BJ (cell line): Measurements from ENCODE around the gene SLC2A5. TPM values are rescaled to one million over a fixed set of nuclear protein-coding genes. Genes with fewer than 3 reads are reported as not detected.

Source experiments
- CTCF ChIA-PET: fragments of 350-600 bp; formaldehyde crosslinking; extraction: SDS; loops from one replicate; lab custom pipeline; 2021; ENCODE audit warnings: antibody characterized with exemption, inconsistent platforms; lab: Yijun Ruan, JAX
- POLR2A ChIA-PET: fragments of 300-600 bp; sonication (Branson Sonifier 250); formaldehyde crosslinking; extraction: SDS; loops from one replicate; lab custom pipeline; 2021; ENCODE audit warnings: antibody characterized with exemption; lab: Charles Lee
- DNase-seq: peaks from one replicate; pipeline ENCODE4 v3.0.0-alpha.2; 2011; ENCODE audit warnings: low read depth
- H3K27me3 ChIP-seq: 2 replicates; pipeline ENCODE4 v1.6.0; 2011; ENCODE audit warnings: low read length; ENCODE audit not compliant: control insufficient read depth, insufficient read depth
- H3K36me3 ChIP-seq: 2 replicates; pipeline ENCODE4 v1.5.1; 2011; ENCODE audit warnings: low read length; ENCODE audit not compliant: control insufficient read depth, insufficient read depth
- H3K4me3 ChIP-seq: 2 replicates; pipeline ENCODE4 v1.5.1; 2011; ENCODE audit warnings: low read depth, mild to moderate bottlenecking, control low read depth, low read length
- CTCF ChIP-seq: IDR thresholded peaks from 2 replicates; pipeline ENCODE4 v1.5.1; 2011; ENCODE audit warnings: low read depth, mild to moderate bottlenecking, control low read depth, inconsistent platforms, low read length, moderate library complexity; ENCODE audit not compliant: insufficient read depth
- polyA plus RNA-seq: library from polyadenylated mRNA; depleted of rRNA; stranded (reverse); fragments of >200 nt; gene quantifications from 2 replicates; pipeline ENCODE4 v1.2.3, GENCODE V29; 2011

SLC2A5 gene
- polyA plus RNA-seq, 1 experiment, result 0.16 TPM

GRCh38 chr1:9111957-9112356 lies 42.5 kb upstream of the SLC2A5 start:
- ChIA-PET CTCF (interaction anchor here (0.7 to 3.9 kb wide), 14 partner anchors 9 to 379 kb away, joined by 3 to 30 read pairs (median 5); partner anchors contain the start of gene H6PD), POLR2A (no interaction called here)
- no peak for DNase-seq
- TF ChIP-seq CTCF, result no peak
- H3K36me3 ChIP-seq, result no peaks in the 10 kb centered on the region; the same call in 1 of the 2 replicates
- H3K4me3 ChIP-seq, result no peak overlapping the region
- no peaks in the 10 kb centered on the region for H3K27me3 ChIP-seq

- ChIA-PET CTCF (interaction anchor here (0.7 to 3.9 kb wide), 28 partner anchors 9 to 380 kb away, joined by 3 to 30 read pairs (median 4); partner anchors contain the start of genes GPR157 and H6PD), POLR2A (no interaction called here)
- TF ChIP-seq CTCF, result no peak
- no peak overlapping the region for H3K4me3 ChIP-seq
- H3K27me3 ChIP-seq, result no peaks in the 10 kb centered on the region
- no peak for DNase-seq
- H3K36me3 ChIP-seq, result no peaks in the 10 kb centered on the region; the same call in 1 of the 2 replicates
Observed at GRCh38 chr1:9111357-9111691, 41.9 kb upstream of the SLC2A5 start.

- no peaks in the 10 kb centered on the region; the same call in 1 of the 2 replicates for H3K36me3 ChIP-seq
- peak; percentile 94 for TF ChIP-seq CTCF
- H3K27me3 ChIP-seq, result no peaks in the 10 kb centered on the region
- ChIA-PET POLR2A (no interaction called here), CTCF (interaction anchor here (0.6 to 3.9 kb wide), 42 partner anchors 9 to 470 kb away, joined by 3 to 30 read pairs (median 4); partner anchors contain the start of genes GPR157 and H6PD)
- no peak for DNase-seq
- no peak overlapping the region for H3K4me3 ChIP-seq
Observed at GRCh38 chr1:9110669-9111356, 41.4 kb upstream of the SLC2A5 start.

- no peak for DNase-seq
- TF ChIP-seq CTCF, result no peak
- ChIA-PET POLR2A (no interaction called here), CTCF (interaction anchor here (1.3 to 2.2 kb wide), 4 partner anchors 88 to 383 kb away, joined by 4 to 13 read pairs (median 6); no protein-coding TSS in a partner anchor)
- Histone ChIP-seq H3K27me3 (no peaks in the 10 kb centered on the region), H3K4me3 (no peak overlapping the region), H3K36me3 (peaks cover 10% of the 10 kb centered on the region)
Observed at GRCh38 chr1:9108056-9108665, 38.7 kb upstream of the SLC2A5 start.

GRCh38 chr1:9107136-9107535 lies 37.7 kb upstream of the SLC2A5 start:
- Histone ChIP-seq H3K27me3 (no peaks in the 10 kb centered on the region), H3K36me3 (peaks cover 10% of the 10 kb centered on the region), H3K4me3 (no peak overlapping the region)
- no peak for DNase-seq
- POLR2A ChIA-PET, result no interaction called here
- TF ChIP-seq CTCF, result no peak
- CTCF ChIA-PET, result interaction anchor here (0.8 to 2.2 kb wide), 7 partner anchors 89 to 384 kb away, joined by 3 to 13 read pairs (median 5); no protein-coding TSS in a partner anchor
